WI38 (cell line): ENCODE results near the gene SNAP29.

ENCODE experiments used
- H3K4me3 ChIP-seq: 2 replicates; pipeline ENCODE4 v1.5.1; 2011; ENCODE audit warnings: low read depth, mild to moderate bottlenecking, control low read depth, low read length
- CTCF ChIP-seq: IDR thresholded peaks from 2 replicates; pipeline ENCODE4 v1.5.1; 2012; ENCODE audit warnings: low read depth, mild to moderate bottlenecking, control low read depth, low read length

The SNAP29 gene

DNA sequence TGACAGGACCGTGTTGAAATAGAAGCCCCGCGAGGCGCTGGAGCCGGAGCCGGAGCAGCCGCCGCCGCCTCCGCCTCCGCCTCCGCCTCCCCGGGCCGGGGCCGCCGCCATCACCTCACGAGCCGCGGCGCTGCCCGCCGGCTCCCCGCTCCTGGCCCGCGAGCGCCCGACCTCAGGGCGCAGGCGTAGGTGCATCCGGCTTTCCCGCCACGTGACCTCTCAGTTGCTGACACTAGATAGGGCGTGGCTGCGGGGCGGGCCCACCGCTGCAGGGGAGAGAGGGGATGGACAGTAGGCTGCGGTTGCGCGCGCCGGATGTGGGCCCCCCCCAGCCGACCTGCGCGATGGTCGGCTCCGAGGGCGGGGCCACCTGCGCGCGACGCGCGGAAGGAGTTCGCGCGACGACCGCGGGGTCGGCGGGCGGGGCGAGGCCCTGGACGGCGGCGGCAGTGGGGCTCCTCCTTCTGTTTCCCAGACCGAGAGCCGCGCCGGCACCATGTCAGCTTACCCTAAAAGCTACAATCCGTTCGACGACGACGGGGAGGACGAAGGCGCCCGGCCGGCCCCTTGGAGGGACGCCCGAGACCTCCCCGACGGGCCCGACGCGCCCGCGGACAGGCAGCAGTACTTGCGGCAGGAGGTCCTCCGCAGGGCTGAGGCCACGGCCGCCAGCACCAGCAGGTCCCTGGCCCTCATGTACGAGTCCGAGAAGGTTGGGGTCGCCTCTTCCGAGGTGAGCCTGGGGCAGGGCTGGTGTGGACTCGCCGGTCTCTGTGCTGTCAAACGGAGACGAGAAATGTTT, at the start of gene SNAP29, which contains the start of gene PI4KA:
SNAP29 (plus strand) TSS at position 393 of the 802 bp plus-strand sequence; CDS start at position 497, 104 bp downstream.
PI4KA (minus strand) TSS at position 197 of the 802 bp plus-strand sequence; CDS start at position 111, 86 bp downstream.
- H3K4me3 ChIP-seq, result peak within 1 kb of the TSS; percentile 81
- no peak for TF ChIP-seq CTCF

GRCh38 chr22:20809538-20810185, 49.1 kb upstream of the SNAP29 start:
- no peak overlapping the region for H3K4me3 ChIP-seq
- no peak for TF ChIP-seq CTCF

DNA sequence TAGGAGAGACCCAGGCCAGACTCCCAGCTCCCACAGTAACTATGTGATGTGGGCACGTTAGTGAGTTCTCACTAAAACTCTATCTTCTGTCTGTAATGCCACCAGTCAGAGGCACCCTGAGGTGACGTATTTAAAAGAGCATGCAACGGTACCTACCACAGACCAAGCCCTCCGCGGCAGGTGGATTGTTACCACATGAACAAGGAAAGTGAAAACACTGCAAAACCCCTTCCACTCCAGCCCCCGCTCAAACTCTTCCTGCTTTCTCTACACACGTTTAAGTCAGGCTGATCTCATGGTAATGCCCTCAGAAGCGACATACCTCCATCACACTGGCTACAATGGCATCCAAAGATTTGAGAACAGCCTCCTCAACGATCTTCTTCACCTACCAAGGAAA, 48.2 kb upstream of the SNAP29 start:
- no peak overlapping the region for H3K4me3 ChIP-seq
- TF ChIP-seq CTCF, result no peak

DNA sequence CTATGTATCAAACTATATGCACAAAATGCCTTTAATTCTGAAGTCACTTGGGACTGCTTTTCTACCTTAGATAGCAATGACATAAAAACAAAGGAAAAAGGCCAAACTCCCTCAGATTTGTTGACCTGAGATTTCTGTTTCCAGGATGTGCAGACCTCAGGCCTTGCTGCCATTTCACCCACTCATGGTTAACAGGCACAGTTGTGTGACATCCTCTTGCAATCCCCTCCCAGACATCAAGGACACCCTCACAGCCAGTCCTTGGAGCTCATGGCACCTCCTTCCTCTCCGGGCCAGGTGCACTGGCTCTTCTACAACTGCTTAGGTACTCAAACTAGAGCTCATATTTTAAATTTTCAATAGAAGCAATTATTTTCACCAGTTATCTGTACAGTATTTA, 47.6 kb upstream of the SNAP29 start:
- no peak for TF ChIP-seq CTCF
- no peak overlapping the region for H3K4me3 ChIP-seq

DNA sequence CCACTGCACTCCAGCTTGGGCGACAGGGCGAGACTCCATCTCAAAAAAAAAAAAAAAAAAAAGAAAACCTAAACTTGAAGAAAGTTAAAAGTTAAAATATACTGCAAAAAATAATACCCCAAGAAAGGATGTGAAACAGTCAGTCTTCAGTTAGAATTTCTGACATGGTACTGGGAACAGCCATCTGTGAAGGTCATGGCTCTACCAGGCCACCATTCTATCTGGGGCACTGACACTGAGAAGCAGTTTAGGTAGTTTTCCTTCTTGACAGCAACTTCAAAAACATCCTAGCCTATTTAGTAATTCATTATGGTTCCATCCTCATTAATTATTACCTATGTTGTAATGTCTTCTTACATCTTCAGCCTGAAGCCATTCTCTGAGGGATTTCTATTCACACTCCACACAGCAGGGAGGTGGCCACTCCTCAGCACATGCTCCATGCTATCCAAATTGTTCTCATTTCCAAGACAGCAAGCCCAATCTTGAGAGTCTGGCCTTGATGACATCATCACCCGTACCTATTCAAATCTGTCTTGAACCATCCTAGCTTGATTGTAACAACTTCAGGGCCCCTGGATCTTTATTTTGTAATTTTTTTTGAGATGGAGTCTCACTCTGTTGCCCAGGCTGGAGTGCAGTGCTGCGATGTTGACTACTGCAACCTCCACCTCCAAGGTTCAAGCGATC, 46.7 kb upstream of the SNAP29 start:
- TF ChIP-seq CTCF, result no peak
- no peak overlapping the region for H3K4me3 ChIP-seq

DNA sequence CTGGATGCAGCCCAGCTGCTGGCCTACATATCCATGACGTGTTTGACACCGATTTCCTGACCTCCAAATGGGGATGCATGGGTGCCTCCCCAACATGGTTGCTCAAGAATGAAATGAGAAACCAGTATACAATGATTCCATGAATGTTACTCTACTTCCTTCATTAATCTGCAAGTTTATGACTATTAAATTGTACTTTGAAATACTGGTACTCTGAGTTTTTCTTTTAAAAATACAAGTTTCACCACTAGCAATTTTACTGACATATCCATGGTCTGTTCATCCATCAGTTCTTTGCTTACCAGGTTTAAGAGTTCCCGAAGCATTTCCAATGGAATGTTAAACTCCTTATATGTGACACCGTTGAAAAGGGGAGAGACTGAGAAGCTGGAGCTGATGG, 45.8 kb upstream of the SNAP29 start:
- H3K4me3 ChIP-seq, result no peak overlapping the region
- no peak for TF ChIP-seq CTCF
